HL-60/S4 (cell line): ENCODE data around the gene CRYBB3.
"Not testable (repeated sequence)": the region's sequence is repeated elsewhere in the genome, so short reads cannot be mapped to it uniquely, and the experiment has no call there.

ENCODE experiments used
- in situ Hi-C: fragments of 300-500 bp; cut with MboI; formaldehyde crosslinking; loops from 2 replicates; pipeline ENCODE4 v1.14.3; 2022; ENCODE audit warnings: low sequenced_read_pairs

The CRYBB3 gene

GRCh38 chr22:25204547-25204946 lies 4.9 kb downstream of the CRYBB3 start:
- in situ Hi-C loops = not testable (repeated sequence)

- in situ Hi-C loops = no loop called here
Measured at GRCh38 chr22:25205847-25206246, 6.2 kb downstream of the CRYBB3 start.

GRCh38 chr22:25206998-25207397 lies 7.3 kb downstream of the CRYBB3 start:
- in situ Hi-C loops = no loop called here

- in situ Hi-C loops = no loop called here
Measured at GRCh38 chr22:25207553-25208157, 8.0 kb downstream of the CRYBB3 start.

GRCh38 chr22:25208328-25208727 lies 8.7 kb downstream of the CRYBB3 start:
- in situ Hi-C loops = no loop called here

GRCh38 chr22:25208743-25209505 lies 9.3 kb downstream of the CRYBB3 start:
- in situ Hi-C loops = no loop called here

GRCh38 chr22:25210793-25211192 lies 11.1 kb downstream of the CRYBB3 start:
- in situ Hi-C loops = no loop called here

GRCh38 chr22:25212337-25212736 lies 12.7 kb downstream of the CRYBB3 start:
- in situ Hi-C loops = no loop called here

GRCh38 chr22:25213221-25213620 lies 13.6 kb downstream of the CRYBB3 start:
- in situ Hi-C loops = no loop called here

GRCh38 chr22:25216230-25216629 lies 16.6 kb downstream of the CRYBB3 start:
- in situ Hi-C loops = no loop called here

- in situ Hi-C loops = no loop called here
Measured at GRCh38 chr22:25219211-25219689, 19.6 kb downstream of the CRYBB3 start, which contains the start of gene CRYBB2. CRYBB2 (plus strand) TSS chr22:25219639; CDS start chr22:25221430, 1,791 bp downstream.

GRCh38 chr22:25219948-25220442 lies 20.3 kb downstream of the CRYBB3 start:
- in situ Hi-C loops = no loop called here

GRCh38 chr22:25221790-25222189 lies 22.1 kb downstream of the CRYBB3 start:
- in situ Hi-C loops = no loop called here

- in situ Hi-C loops = no loop called here
Measured at GRCh38 chr22:25223269-25223850, 23.7 kb downstream of the CRYBB3 start.

- in situ Hi-C loops = no loop called here
Measured at GRCh38 chr22:25228822-25229221, 29.2 kb downstream of the CRYBB3 start.

- in situ Hi-C loops = not testable (repeated sequence)
Measured at GRCh38 chr22:25230760-25231159, 31.1 kb downstream of the CRYBB3 start.

GRCh38 chr22:25232301-25232700 lies 32.6 kb downstream of the CRYBB3 start:
- in situ Hi-C loops = no loop called here

- in situ Hi-C loops = not testable (repeated sequence)
Measured at GRCh38 chr22:25233706-25234105, 34.0 kb downstream of the CRYBB3 start.

- in situ Hi-C loops = no loop called here
Measured at GRCh38 chr22:25235547-25236290, 36.1 kb downstream of the CRYBB3 start.

GRCh38 chr22:25236417-25236816 lies 36.8 kb downstream of the CRYBB3 start:
- in situ Hi-C loops = no loop called here

- in situ Hi-C loops = no loop called here
Measured at GRCh38 chr22:25237503-25237902, 37.8 kb downstream of the CRYBB3 start.
